ENCODE measurements around the gene SLAMF7.

- TF ChIP-seq ZNF746 (CRISPR knock-in tag; IDR thresholded peaks at IDR 0.05) (no peak), ZBTB1 (CRISPR knock-in tag; IDR thresholded peaks at IDR 0.05; ENCODE audit: borderline replicate concordance) (no peak)
- TF ChIP-seq, protein P1, sequence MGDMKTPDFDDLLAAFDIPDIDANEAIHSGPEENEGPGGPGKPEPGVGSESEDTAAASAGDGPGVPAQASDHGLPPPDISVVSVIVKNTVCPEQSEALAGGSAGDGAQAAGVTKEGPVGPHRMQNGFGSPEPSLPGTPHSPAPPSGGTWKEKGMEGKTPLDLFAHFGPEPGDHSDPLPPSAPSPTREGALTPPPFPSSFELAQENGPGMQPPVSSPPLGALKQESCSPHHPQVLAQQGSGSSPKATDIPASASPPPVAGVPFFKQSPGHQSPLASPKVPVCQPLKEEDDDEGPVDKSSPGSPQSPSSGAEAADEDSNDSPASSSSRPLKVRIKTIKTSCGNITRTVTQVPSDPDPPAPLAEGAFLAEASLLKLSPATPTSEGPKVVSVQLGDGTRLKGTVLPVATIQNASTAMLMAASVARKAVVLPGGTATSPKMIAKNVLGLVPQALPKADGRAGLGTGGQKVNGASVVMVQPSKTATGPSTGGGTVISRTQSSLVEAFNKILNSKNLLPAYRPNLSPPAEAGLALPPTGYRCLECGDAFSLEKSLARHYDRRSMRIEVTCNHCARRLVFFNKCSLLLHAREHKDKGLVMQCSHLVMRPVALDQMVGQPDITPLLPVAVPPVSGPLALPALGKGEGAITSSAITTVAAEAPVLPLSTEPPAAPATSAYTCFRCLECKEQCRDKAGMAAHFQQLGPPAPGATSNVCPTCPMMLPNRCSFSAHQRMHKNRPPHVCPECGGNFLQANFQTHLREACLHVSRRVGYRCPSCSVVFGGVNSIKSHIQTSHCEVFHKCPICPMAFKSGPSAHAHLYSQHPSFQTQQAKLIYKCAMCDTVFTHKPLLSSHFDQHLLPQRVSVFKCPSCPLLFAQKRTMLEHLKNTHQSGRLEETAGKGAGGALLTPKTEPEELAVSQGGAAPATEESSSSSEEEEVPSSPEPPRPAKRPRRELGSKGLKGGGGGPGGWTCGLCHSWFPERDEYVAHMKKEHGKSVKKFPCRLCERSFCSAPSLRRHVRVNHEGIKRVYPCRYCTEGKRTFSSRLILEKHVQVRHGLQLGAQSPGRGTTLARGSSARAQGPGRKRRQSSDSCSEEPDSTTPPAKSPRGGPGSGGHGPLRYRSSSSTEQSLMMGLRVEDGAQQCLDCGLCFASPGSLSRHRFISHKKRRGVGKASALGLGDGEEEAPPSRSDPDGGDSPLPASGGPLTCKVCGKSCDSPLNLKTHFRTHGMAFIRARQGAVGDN (CRISPR knock-in tag; IDR thresholded peaks at IDR 0.05) = no peak
These were observed at the start of gene SLAMF7 for GRCh38 chr1:160739098-160739511.
